ENCODE measurements around the gene HS2ST1. TPM values are rescaled to one million over a fixed set of nuclear protein-coding genes. Genes with fewer than 3 reads are reported as not detected.

HS2ST1 gene
- total and polyA plus RNA-seq, 2 donors (not counting 3 experiments of a cell fraction or from before 2014, with no cell fraction given), result 5.5 to 31.2 TPM

DNA sequence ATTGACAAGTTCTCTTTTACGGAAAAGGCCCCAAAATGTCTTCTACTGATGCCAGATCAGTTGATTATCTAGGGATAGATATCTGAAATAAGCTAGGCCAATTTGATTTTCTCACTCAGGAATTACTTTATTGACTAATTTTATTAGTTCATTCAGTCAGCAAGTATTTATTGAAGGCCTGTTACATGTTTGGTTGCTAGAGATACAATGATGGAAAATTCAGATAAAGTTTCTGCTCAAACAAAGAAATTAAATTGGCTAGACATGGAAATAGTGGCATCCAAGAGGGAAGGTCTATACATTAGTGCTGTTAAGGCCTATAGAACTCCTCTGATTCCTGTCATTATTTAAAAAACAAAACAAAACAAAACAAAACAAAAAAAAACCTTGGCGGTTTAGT, 56.5 kb downstream of the HS2ST1 start:
- intact Hi-C loops (cut with micrococcal nuclease), result no loop called here

More for the DNA sequence above, 56.5 kb downstream of the HS2ST1 start:
- no peak overlapping the region for H3K4me3 ChIP-seq (replicated peaks in 1 of 3; ENCODE audit: insufficient read depth in 1 of 3, low read depth in 1 of 3, low read length in 3 of 3)
- TF ChIP-seq POLR2A (IDR thresholded peaks at IDR 0.05; ENCODE audit: low read depth, low read length) (no peak), EZH2 (IDR thresholded peaks at IDR 0.05; ENCODE audit: borderline replicate concordance, low read depth, low read length, severe bottlenecking) (no peak), FOS (IDR thresholded peaks at IDR 0.05; ENCODE audit: borderline replicate concordance, insufficient read depth, low read length) (no peak), POLR2AphosphoS5 (IDR thresholded peaks at IDR 0.05; ENCODE audit: insufficient read depth, low read depth, low read length) (no peak), JUN (IDR thresholded peaks at IDR 0.05; ENCODE audit: borderline replicate concordance, insufficient read depth, insufficient read length, low read depth) (no peak), MYC (IDR thresholded peaks at IDR 0.05; ENCODE audit: low read depth, low read length) (no peak)
- TF ChIP-seq, protein P1, sequence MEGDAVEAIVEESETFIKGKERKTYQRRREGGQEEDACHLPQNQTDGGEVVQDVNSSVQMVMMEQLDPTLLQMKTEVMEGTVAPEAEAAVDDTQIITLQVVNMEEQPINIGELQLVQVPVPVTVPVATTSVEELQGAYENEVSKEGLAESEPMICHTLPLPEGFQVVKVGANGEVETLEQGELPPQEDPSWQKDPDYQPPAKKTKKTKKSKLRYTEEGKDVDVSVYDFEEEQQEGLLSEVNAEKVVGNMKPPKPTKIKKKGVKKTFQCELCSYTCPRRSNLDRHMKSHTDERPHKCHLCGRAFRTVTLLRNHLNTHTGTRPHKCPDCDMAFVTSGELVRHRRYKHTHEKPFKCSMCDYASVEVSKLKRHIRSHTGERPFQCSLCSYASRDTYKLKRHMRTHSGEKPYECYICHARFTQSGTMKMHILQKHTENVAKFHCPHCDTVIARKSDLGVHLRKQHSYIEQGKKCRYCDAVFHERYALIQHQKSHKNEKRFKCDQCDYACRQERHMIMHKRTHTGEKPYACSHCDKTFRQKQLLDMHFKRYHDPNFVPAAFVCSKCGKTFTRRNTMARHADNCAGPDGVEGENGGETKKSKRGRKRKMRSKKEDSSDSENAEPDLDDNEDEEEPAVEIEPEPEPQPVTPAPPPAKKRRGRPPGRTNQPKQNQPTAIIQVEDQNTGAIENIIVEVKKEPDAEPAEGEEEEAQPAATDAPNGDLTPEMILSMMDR (IDR thresholded peaks at IDR 0.05; ENCODE audit: extremely low read depth in 1 of 2, insufficient read depth in 1 of 2, low read depth in 1 of 2, low read length in 2 of 2), result no peak
- TF ChIP-seq, protein P2, sequence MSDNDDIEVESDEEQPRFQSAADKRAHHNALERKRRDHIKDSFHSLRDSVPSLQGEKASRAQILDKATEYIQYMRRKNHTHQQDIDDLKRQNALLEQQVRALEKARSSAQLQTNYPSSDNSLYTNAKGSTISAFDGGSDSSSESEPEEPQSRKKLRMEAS (IDR thresholded peaks at IDR 0.05; ENCODE audit: insufficient read depth, insufficient read length), result no peak
- dilution Hi-C loops (cut with MboI; ENCODE audit: extremely low pct_ligation_motif_present, low sequenced_read_pairs), result no loop called here
- H3K4me2 ChIP-seq (ENCODE audit: insufficient read depth, low read length), result no peak overlapping the region
- H3K4me1 ChIP-seq (ENCODE audit: control insufficient read depth, extremely low read depth, insufficient read depth, low read length), result no peaks in the 10 kb centered on the region
- H3K27ac ChIP-seq (ENCODE audit: insufficient read depth, low read depth, low read length), result no peak overlapping the region
- ChIA-PET CTCF (interaction anchor here (0.5 to 1.2 kb wide), 2 partner anchors 113 to 137 kb away, joined by 3 to 5 read pairs; no protein-coding TSS in a partner anchor), POLR2A (no interaction called here)
- no peak overlapping the region for H3K9ac ChIP-seq (replicated peaks; ENCODE audit: extremely low read depth, insufficient read depth, low read length)
- no peaks in the 10 kb centered on the region for H4K20me1 ChIP-seq (replicated peaks; ENCODE audit: control insufficient read depth, extremely low read depth, insufficient read depth, low read length)
- no TSS peak for BruUV-seq (replicated peaks)
- no peak for DNase-seq (ENCODE audit: low read depth, low spot score)
- H3K9me1 ChIP-seq (replicated peaks; ENCODE audit: control insufficient read depth, extremely low read depth, insufficient read depth, low read length), result peaks cover 2% of the 10 kb centered on the region
- H3K79me2 ChIP-seq (ENCODE audit: control insufficient read depth, insufficient read depth, low read length), result no peaks in the 10 kb centered on the region
- no peaks in the 10 kb centered on the region for H3K27me3 ChIP-seq (ENCODE audit: control insufficient read depth in 2 of 2, insufficient read depth in 2 of 2, low read length in 2 of 2)
- H3K36me3 ChIP-seq (ENCODE audit: control insufficient read depth in 2 of 2, extremely low read depth in 1 of 2, insufficient read depth in 2 of 2, low read length in 2 of 2), result no peaks in the 10 kb centered on the region
- FAIRE-seq, result no peak
- no peak overlapping the region for H2AFZ ChIP-seq (ENCODE audit: low read depth, low read length)
- no peaks in the 10 kb centered on the region for H3K9me3 ChIP-seq (replicated peaks; ENCODE audit: control insufficient read depth, insufficient read depth, low read length)
